Mesenchymal stem cell (in vitro differentiated cells and primary cell): ENCODE data around the gene GRM5.

Experiments
- DNase-seq: peaks from one replicate; pipeline ENCODE4 v3.0.0-alpha.2; 2013
- H2AFZ ChIP-seq: one replicate; pipeline ENCODE4 v1.6.1; 2013; ENCODE audit warnings: low read depth, mild to moderate bottlenecking, control low read depth, inconsistent platforms, low read length, moderate library complexity
- H2AK5ac ChIP-seq: 2 replicates; pipeline ENCODE4 v1.6.1; 2013; ENCODE audit warnings: low read length, moderate library complexity, mild to moderate bottlenecking, inconsistent platforms; ENCODE audit not compliant: severe bottlenecking
- H2BK120ac ChIP-seq: one replicate; pipeline ENCODE4 v1.6.1; 2013; ENCODE audit warnings: low read depth, mild to moderate bottlenecking, inconsistent platforms, low read length, moderate library complexity
- H2BK12ac ChIP-seq, 2 experiments: one replicate each; pipeline ENCODE4 v1.6.1; 2013; ENCODE audit warnings: inconsistent platforms in 2 of 2, low read length in 2 of 2, mild to moderate bottlenecking in 2 of 2, moderate library complexity in 2 of 2, control low read depth in 1 of 2
- H2BK15ac ChIP-seq: one replicate; pipeline ENCODE4 v1.6.1; 2013; ENCODE audit warnings: mild to moderate bottlenecking, low read depth, inconsistent platforms; ENCODE audit not compliant: poor library complexity, severe bottlenecking
- H2BK5ac ChIP-seq: 2 replicates; pipeline ENCODE4 v1.6.1; 2013; ENCODE audit warnings: low read depth, mild to moderate bottlenecking, low read length, control low read depth, inconsistent platforms; ENCODE audit not compliant: poor library complexity, severe bottlenecking
- H3K14ac ChIP-seq, 2 experiments: one replicate each; pipeline ENCODE4 v1.6.1; 2013; ENCODE audit warnings: inconsistent platforms in 2 of 2, low read length in 2 of 2, control low read depth in 1 of 2, mild to moderate bottlenecking in 1 of 2, moderate library complexity in 1 of 2
- H3K18ac ChIP-seq, 2 experiments: one replicate each; pipeline ENCODE4 v1.6.1; 2013; ENCODE audit warnings: inconsistent platforms in 2 of 2, low read length in 2 of 2, control low read depth in 1 of 2, low read depth in 1 of 2, mild to moderate bottlenecking in 1 of 2
- H3K23ac ChIP-seq, 2 experiments: one replicate each; pipeline ENCODE4 v1.6.1; 2013; ENCODE audit warnings: inconsistent platforms in 2 of 2, low read length in 2 of 2, mild to moderate bottlenecking in 2 of 2, moderate library complexity in 2 of 2, control low read depth in 1 of 2
- H3K27ac ChIP-seq: 2 replicates; pipeline ENCODE4 v1.5.1; 2013; ENCODE audit warnings: mild to moderate bottlenecking, moderate library complexity, low read length, control low read depth, inconsistent platforms; ENCODE audit not compliant: poor library complexity, severe bottlenecking
- H3K27me3 ChIP-seq, 2 experiments: 2 replicates each; pipeline versions ENCODE4 v1.6.1 to v1.7.0; 2013; ENCODE audit warnings: low read length in 2 of 2, mild to moderate bottlenecking in 2 of 2, moderate library complexity in 2 of 2, control low read depth in 1 of 2, inconsistent platforms in 1 of 2; ENCODE audit not compliant: control insufficient read depth in 1 of 2, insufficient read depth in 1 of 2
- H3K36me3 ChIP-seq, 2 experiments: 2 replicates each; pipeline versions ENCODE4 v1.6.1 to v1.7.0; 2013; ENCODE audit warnings: low read length in 2 of 2, control low read depth in 1 of 2, inconsistent platforms in 1 of 2, low read depth in 1 of 2, mild to moderate bottlenecking in 1 of 2; ENCODE audit not compliant: insufficient read depth in 2 of 2, control insufficient read depth in 1 of 2
- H3K4ac ChIP-seq, 2 experiments: one replicate each; pipeline ENCODE4 v1.6.1; 2013; ENCODE audit warnings: inconsistent platforms in 2 of 2, low read length in 2 of 2, mild to moderate bottlenecking in 2 of 2, moderate library complexity in 2 of 2, control low read depth in 1 of 2, low read depth in 1 of 2
- H3K4me1 ChIP-seq: 2 replicates; pipeline ENCODE4 v1.6.1; 2013; ENCODE audit warnings: low read depth, low read length, control low read depth; ENCODE audit not compliant: control insufficient read depth, insufficient read depth
- H3K4me2 ChIP-seq: 2 replicates; pipeline ENCODE4 v1.6.1; 2013; ENCODE audit warnings: low read length, mild to moderate bottlenecking, inconsistent platforms; ENCODE audit not compliant: poor library complexity, severe bottlenecking
- H3K4me3 ChIP-seq, 2 experiments: 2 replicates each; pipeline versions ENCODE4 v1.5.1 to v1.7.0; 2013; ENCODE audit warnings: low read length in 2 of 2, mild to moderate bottlenecking in 2 of 2, control low read depth in 1 of 2, low read depth in 1 of 2; ENCODE audit not compliant: insufficient read depth in 1 of 2
- H3K79me1 ChIP-seq: replicated peaks from 2 replicates; pipeline ENCODE4 v1.6.1; 2013; ENCODE audit warnings: mild to moderate bottlenecking, control low read depth, low read length, inconsistent platforms; ENCODE audit not compliant: poor library complexity, severe bottlenecking
- H3K9ac ChIP-seq: 2 replicates; pipeline ENCODE4 v1.7.0; 2013; ENCODE audit warnings: mild to moderate bottlenecking, low read length, moderate library complexity
- H3K9me3 ChIP-seq: 2 replicates; pipeline ENCODE4 v1.7.0; 2013; ENCODE audit warnings: mild to moderate bottlenecking, low read length; ENCODE audit not compliant: control insufficient read depth
- H4K8ac ChIP-seq: one replicate; pipeline ENCODE4 v1.6.1; 2013; ENCODE audit warnings: inconsistent platforms, mild to moderate bottlenecking, low read length, moderate library complexity
- H4K91ac ChIP-seq: one replicate; pipeline ENCODE4 v1.6.1; 2013; ENCODE audit warnings: mild to moderate bottlenecking, low read length, inconsistent platforms
- WGBS: methylation state at CpG from one replicate; pipeline ENCODE4 v1.1.7; 2013; ENCODE audit warnings: mixed read lengths; 5-methylcytosine and 5-hydroxymethylcytosine counted together

Gene GRM5

GRCh38 chr11:88541006-88541405, 524.8 kb downstream of the GRM5 start:
- no peak overlapping the region for H3K4ac ChIP-seq
- no peaks in the 10 kb centered on the region for H3K27me3 ChIP-seq
- no peak for DNase-seq
- no peak overlapping the region for H3K4me2 ChIP-seq
- H3K14ac ChIP-seq: no peak overlapping the region
- no peak overlapping the region for H4K91ac ChIP-seq
- no peak overlapping the region for H2BK120ac ChIP-seq
- H3K79me1 ChIP-seq: no peaks in the 10 kb centered on the region
- no peak overlapping the region for H3K9ac ChIP-seq
- no peak overlapping the region for H3K27ac ChIP-seq
- H3K4me3 ChIP-seq: no peak overlapping the region
- no peaks in the 10 kb centered on the region for H3K4me1 ChIP-seq
- H3K9me3 ChIP-seq: no peaks in the 10 kb centered on the region
- H2AFZ ChIP-seq: no peak overlapping the region
- no peak overlapping the region for H3K23ac ChIP-seq
- H2BK5ac ChIP-seq: no peak overlapping the region
- H2BK15ac ChIP-seq: no peak overlapping the region
- H2AK5ac ChIP-seq: no peak overlapping the region
- no peaks in the 10 kb centered on the region for H3K36me3 ChIP-seq
- no peak overlapping the region for H3K18ac ChIP-seq
- no peak overlapping the region for H4K8ac ChIP-seq
- H2BK12ac ChIP-seq: no peak overlapping the region
- no CpG with 5 or more reads among the region's 6 CpGs for WGBS

DNA sequence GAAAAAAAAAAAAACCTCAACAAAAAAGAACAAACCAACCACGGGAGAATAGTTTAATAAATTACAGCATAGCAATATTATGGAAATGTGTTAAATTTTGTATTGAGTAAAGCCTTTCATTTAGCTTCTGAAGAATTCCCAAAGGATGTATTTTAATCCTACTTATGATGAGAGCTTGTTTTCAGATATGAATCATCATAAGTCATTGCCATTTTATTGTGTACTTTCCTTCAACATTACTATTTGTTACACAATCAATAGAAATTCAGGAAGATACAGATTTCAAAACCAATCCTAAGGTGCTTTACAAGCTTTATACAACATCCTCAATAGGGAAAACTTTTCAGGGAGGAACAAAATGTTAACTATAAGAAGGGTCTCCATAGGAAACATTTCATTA, 527.7 kb downstream of the GRM5 start:
- no peaks in the 10 kb centered on the region for H3K4me1 ChIP-seq
- no peak overlapping the region for H3K23ac ChIP-seq
- H4K8ac ChIP-seq: no peak overlapping the region
- H4K91ac ChIP-seq: no peak overlapping the region
- no peak overlapping the region for H2AFZ ChIP-seq
- H3K9me3 ChIP-seq: no peaks in the 10 kb centered on the region
- H3K79me1 ChIP-seq: no peaks in the 10 kb centered on the region
- peak; percentile 20 for DNase-seq
- no peak overlapping the region for H3K14ac ChIP-seq
- WGBS: no CpG with 5 or more reads among the region's 1 CpG
- H2BK120ac ChIP-seq: no peak overlapping the region
- H3K4me2 ChIP-seq: no peak overlapping the region
- H3K36me3 ChIP-seq: no peaks in the 10 kb centered on the region
- no peak overlapping the region for H2AK5ac ChIP-seq
- no peak overlapping the region for H3K27ac ChIP-seq
- no peak overlapping the region for H3K4me3 ChIP-seq
- no peak overlapping the region for H2BK5ac ChIP-seq
- no peak overlapping the region for H3K18ac ChIP-seq
- no peak overlapping the region for H2BK15ac ChIP-seq
- H3K4ac ChIP-seq: no peak overlapping the region
- H3K27me3 ChIP-seq: no peaks in the 10 kb centered on the region
- H2BK12ac ChIP-seq: no peak overlapping the region
- no peak overlapping the region for H3K9ac ChIP-seq

GRCh38 chr11:88537613-88538012, 528.2 kb downstream of the GRM5 start:
- Histone ChIP-seq H3K27me3 (no peaks in the 10 kb centered on the region), H3K9ac (no peak overlapping the region), H3K4me2 (no peak overlapping the region), H2AFZ (no peak overlapping the region), H3K14ac (no peak overlapping the region), H2BK120ac (no peak overlapping the region), H2AK5ac (no peak overlapping the region), H3K23ac (no peak overlapping the region), H4K8ac (no peak overlapping the region), H3K36me3 (no peaks in the 10 kb centered on the region), H3K79me1 (no peaks in the 10 kb centered on the region), H4K91ac (no peak overlapping the region), H3K4me3 (no peak overlapping the region), H2BK5ac (no peak overlapping the region), H3K4ac (no peak overlapping the region), H3K9me3 (no peaks in the 10 kb centered on the region), H3K27ac (no peak overlapping the region), H2BK12ac (no peak overlapping the region), H3K4me1 (no peaks in the 10 kb centered on the region), H3K18ac (no peak overlapping the region), H2BK15ac (no peak overlapping the region)
- no CpG with 5 or more reads among the region's 2 CpGs for WGBS
- no peak for DNase-seq

GRCh38 chr11:88536616-88537265, 529.0 kb downstream of the GRM5 start:
- no peak overlapping the region for H3K4me2 ChIP-seq
- no peak for DNase-seq
- H3K4me3 ChIP-seq: no peak overlapping the region
- H3K23ac ChIP-seq: no peak overlapping the region
- H2BK5ac ChIP-seq: peak overlapping the region; percentile 82
- no peak overlapping the region for H2BK12ac ChIP-seq
- H3K4ac ChIP-seq: no peak overlapping the region
- peak overlapping the region; percentile 95 for H2AK5ac ChIP-seq
- no peak overlapping the region for H4K91ac ChIP-seq
- H3K27ac ChIP-seq: peak overlapping the region; percentile 78
- H2BK120ac ChIP-seq: peak overlapping the region; percentile 77
- no peaks in the 10 kb centered on the region for H3K27me3 ChIP-seq
- H3K14ac ChIP-seq: no peak overlapping the region
- H3K4me1 ChIP-seq: no peaks in the 10 kb centered on the region
- no peaks in the 10 kb centered on the region for H3K36me3 ChIP-seq
- H3K79me1 ChIP-seq: no peaks in the 10 kb centered on the region
- H3K18ac ChIP-seq: peak overlapping the region; percentile 11 to 87
- H2BK15ac ChIP-seq: no peak overlapping the region
- H3K9me3 ChIP-seq: no peaks in the 10 kb centered on the region
- peak overlapping the region; percentile 38 for H3K9ac ChIP-seq
- no peak overlapping the region for H2AFZ ChIP-seq
- WGBS: 51% methylated on average over 3 of the region's 3 CpGs
- no peak overlapping the region for H4K8ac ChIP-seq
